T-helper 1 cell treated with Interleukin-12 subunit alpha and Interleukin-12 subunit beta and Interleukin-4 antibody, amounts not matched to agents 30 ng/mL and 1 ng/mL, for 36 hours (primary cell): ENCODE measurements around the gene SYNJ2BP. TPM values are rescaled to one million over a fixed set of nuclear protein-coding genes. Genes with fewer than 3 reads are reported as not detected.

Experiments used
- intact Hi-C: fragments of 100-400 bp; cut with micrococcal nuclease; formaldehyde crosslinking; loops from one replicate; pipeline ENCODE4 v1.15.1; 2024
- total RNA-seq: library from RNA; stranded (reverse); gene quantifications from 2 replicates; pipeline ENCODE4 v1.2.3, GENCODE V29; 2022

Gene SYNJ2BP
- total RNA-seq, 1 donor from 2014 or later, result 7.8 TPM

GRCh38 chr14:70392676-70393075 is 24.2 kb downstream of the SYNJ2BP start:
- intact Hi-C loops, result no loop called here

GRCh38 chr14:70391493-70392391 is 25.1 kb downstream of the SYNJ2BP start:
- intact Hi-C loops, result no loop called here

GRCh38 chr14:70382536-70382935 is 34.4 kb downstream of the SYNJ2BP start:
- intact Hi-C loops, result no loop called here

GRCh38 chr14:70380824-70381223 is 36.1 kb downstream of the SYNJ2BP start:
- intact Hi-C loops, result no loop called here

GRCh38 chr14:70378696-70379095 is 38.2 kb downstream of the SYNJ2BP start:
- intact Hi-C loops, result no loop called here

Other genes with a start within 250 kb of the SYNJ2BP start
- 0.25 and 0.29 TPM in 2 replicates for gene SLC8A3, start 228.1 kb downstream of the SYNJ2BP start, total RNA-seq
- 44.1 and 53.2 TPM in 2 replicates for gene COX16, start 57.4 kb downstream of the SYNJ2BP start, total RNA-seq
- gene ADAM21, start 35.1 kb upstream of the SYNJ2BP start, total RNA-seq, result not detected in 2 replicates
- 0.51 and 0.56 TPM in 2 replicates for gene ADAM20, start 117.9 kb upstream of the SYNJ2BP start, total RNA-seq
- gene MED6, start 183.6 kb upstream of the SYNJ2BP start, total RNA-seq, result 50.8 and 52.7 TPM in 2 replicates
- gene TTC9, start 224.8 kb upstream of the SYNJ2BP start, total RNA-seq, result 12.5 and 13.0 TPM in 2 replicates